Gastrocnemius medialis (tissue), 4 donors: Measurements from ENCODE around the gene CELSR1. TPM values are rescaled to one million over a fixed set of nuclear protein-coding genes. Genes with fewer than 3 reads are reported as not detected.

ENCODE experiments used
- ATAC-seq, 2 donors: fragments of 150-250 bp; one replicate each; pipeline ENCODE4 v1.9.1; 2016
- DNase-seq, 2 donors: peaks; one replicate each; pipeline ENCODE4 v3.0.0-alpha.2; 2019
- H3K27ac ChIP-seq, 4 donors: fragments of 200-600 bp; sonication (generic); 1 replicate in 1 of 4; 2 replicates in 3 of 4; pipeline ENCODE4 v1.5.1; 2016 to 2018; ENCODE audit warnings: mild to moderate bottlenecking in 2 of 4, moderate library complexity in 1 of 4
- H3K27me3 ChIP-seq, 3 donors: fragments of 200-600 bp; sonication (generic) in 2 of 3; 1 replicate in 1 of 3; 2 replicates in 2 of 3; pipeline versions ENCODE4 v1.5.1 to v1.6.0; 2016 to 2019; ENCODE audit warnings: mild to moderate bottlenecking in 1 of 3, moderate library complexity in 1 of 3
- H3K36me3 ChIP-seq, 2 donors: fragments of 200-600 bp; sonication (generic) in 1 of 2; one replicate each; pipeline ENCODE4 v1.5.1; 2017 to 2018
- H3K4me1 ChIP-seq, 2 donors: fragments of 200-600 bp; sonication (generic) in 1 of 2; one replicate each; pipeline ENCODE4 v1.5.1; 2016 to 2017; ENCODE audit warnings: mild to moderate bottlenecking in 2 of 2
- H3K4me3 ChIP-seq, 4 donors: fragments of 200-600 bp; sonication (generic) in 3 of 4; 1 replicate in 1 of 4; 2 replicates in 3 of 4; pipeline ENCODE4 v1.5.1; 2016 to 2019; ENCODE audit warnings: mild to moderate bottlenecking in 2 of 4
- H3K9me3 ChIP-seq, 3 donors: fragments of 200-600 bp; sonication (generic) in 2 of 3; 1 replicate in 1 of 3; 2 replicates in 2 of 3; pipeline ENCODE4 v1.5.1; 2016 to 2019
- CTCF ChIP-seq, 5 experiments: fragments of 450-650 bp in 3 of 5; fragments of 200-600 bp in 2 of 5; sonication (generic) in 2 of 5; IDR thresholded peaks in 4 of 5; conservative IDR thresholded peaks in 1 of 5; 1 replicate in 4 of 5; 2 replicates in 1 of 5; pipeline ENCODE4 v1.5.1; 2016 to 2019; ENCODE audit warnings: antibody characterized with exemption in 5 of 5, mild to moderate bottlenecking in 3 of 5, moderate library complexity in 3 of 5
- POLR2A ChIP-seq, 2 donors: fragments of 450-650 bp; IDR thresholded peaks; one replicate each; pipeline ENCODE4 v1.6.1; 2017; ENCODE audit warnings: antibody characterized with exemption in 2 of 2, mild to moderate bottlenecking in 2 of 2, moderate library complexity in 2 of 2
- in situ Hi-C, 4 donors: fragments of 200-750 bp; cut with MboI; loops; one replicate each; pipeline versions ENCODE4 v1.15.0 to v1.8.0; 2017; ENCODE audit warnings: low sequenced_read_pairs in 4 of 4
- intact Hi-C: fragments of 100-400 bp; cut with DNase I; formaldehyde crosslinking; loops from one replicate; pipeline ENCODE4 v1.15.1; 2023; ENCODE audit warnings: low total_unique reads
- total RNA-seq, 4 donors: library from RNA; depleted of rRNA; stranded (reverse); fragments of >200 nt; gene quantifications; one replicate each; pipeline versions ENCODE4 v1.1.0 to v1.2.3, GENCODE V29; 2016

Gene CELSR1
- total RNA-seq, 4 donors from 2014 or later = 0.10 to 1.5 (median 0.87) TPM

- Histone ChIP-seq H3K27ac (no peak overlapping the region), H3K36me3 (no peaks in the 10 kb centered on the region), H3K4me1 (no peaks in the 10 kb centered on the region), H3K4me3 (no peak overlapping the region), H3K27me3 (peaks cover 15 to 23% (median 17%) of the 10 kb centered on the region in 3 donors), H3K9me3 (no peaks in the 10 kb centered on the region)
- in situ Hi-C loops = no loop called here
- no peak for ATAC-seq
- TF ChIP-seq CTCF (IDR thresholded peaks at IDR 0.05 in 4 of 5, conservative IDR thresholded peaks at IDR 0.05 in 1 of 5) (no peak), POLR2A (IDR thresholded peaks at IDR 0.05) (no peak)
- no peak for DNase-seq
- intact Hi-C loops = no loop called here
Observed at GRCh38 chr22:46500201-46500600, 37.2 kb downstream of the CELSR1 start.

GRCh38 chr22:46499805-46500189 is 37.6 kb downstream of the CELSR1 start:
- TF ChIP-seq CTCF (IDR thresholded peaks at IDR 0.05 in 4 of 5, conservative IDR thresholded peaks at IDR 0.05 in 1 of 5) (no peak), POLR2A (IDR thresholded peaks at IDR 0.05) (no peak)

GRCh38 chr22:46491946-46492345 is 45.5 kb downstream of the CELSR1 start:
- Histone ChIP-seq H3K27ac (no peak overlapping the region), H3K4me1 (no peaks in the 10 kb centered on the region), H3K4me3 (no peak overlapping the region), H3K27me3 (no peaks in the 10 kb centered on the region), H3K9me3 (no peaks in the 10 kb centered on the region), H3K36me3 (no peaks in the 10 kb centered on the region)
- in situ Hi-C loops (no loop called here), intact Hi-C loops (no loop called here)
- DNase-seq = no peak
- no peak for ATAC-seq
- TF ChIP-seq CTCF (IDR thresholded peaks at IDR 0.05 in 4 of 5, conservative IDR thresholded peaks at IDR 0.05 in 1 of 5) (no peak), POLR2A (IDR thresholded peaks at IDR 0.05) (no peak)

More at GRCh38 chr22:46499805-46500189, 37.6 kb downstream of the CELSR1 start:
- Histone ChIP-seq H3K27me3 (peaks cover 15 to 23% (median 17%) of the 10 kb centered on the region in 3 donors), H3K27ac (no peak overlapping the region), H3K4me1 (no peaks in the 10 kb centered on the region), H3K4me3 (no peak overlapping the region), H3K36me3 (no peaks in the 10 kb centered on the region), H3K9me3 (no peaks in the 10 kb centered on the region)
- DNase-seq (no peak), ATAC-seq (no peak)
- in situ Hi-C loops (no loop called here), intact Hi-C loops (no loop called here)

- H3K36me3 ChIP-seq = no peaks in the 10 kb centered on the region
- no peak overlapping the region for H3K4me3 ChIP-seq
- intact Hi-C loops = no loop called here
- no peak overlapping the region for H3K27ac ChIP-seq
- ATAC-seq = no peak
- DNase-seq = no peak
- H3K27me3 ChIP-seq = no peaks in the 10 kb centered on the region
- H3K9me3 ChIP-seq = no peaks in the 10 kb centered on the region
- H3K4me1 ChIP-seq = no peaks in the 10 kb centered on the region
- in situ Hi-C loops = no loop called here
- TF ChIP-seq CTCF (IDR thresholded peaks at IDR 0.05 in 4 of 5, conservative IDR thresholded peaks at IDR 0.05 in 1 of 5) (no peak), POLR2A (IDR thresholded peaks at IDR 0.05) (no peak)
Observed at GRCh38 chr22:46490538-46490937, 46.9 kb downstream of the CELSR1 start.
